K562 (cell line): Measurements from ENCODE around the gene SORBS2. TPM values are rescaled to one million over a fixed set of nuclear protein-coding genes. Genes with fewer than 3 reads are reported as not detected.

ENCODE experiments used
- MBD1 ChIP-seq: fragments of 250-450 bp; sonication (Bioruptor Pico); IDR thresholded peaks from 2 replicates; pipeline ENCODE4 v1.8.0; 2022; ENCODE audit warnings: inconsistent platforms
- PREB ChIP-seq: sonication (generic); formaldehyde crosslinking; IDR thresholded peaks from 2 replicates; pipeline ENCODE4 v1.8.1; 2023; ENCODE audit warnings: mild to moderate bottlenecking, missing genetic modification reagents
- SRSF3 ChIP-seq: fragments of 200-400 bp; formaldehyde crosslinking; IDR thresholded peaks from 2 replicates; pipeline ENCODE4 v1.6.1; 2016; ENCODE audit warnings: mild to moderate bottlenecking, low read length, moderate library complexity; ENCODE audit not compliant: insufficient read depth
- STAT5B ChIP-seq: fragments of 250-450 bp; sonication (Bioruptor Pico); IDR thresholded peaks from 2 replicates; pipeline ENCODE4 v1.8.0; 2021; ENCODE audit warnings: mild to moderate bottlenecking, inconsistent platforms
- TCF7 ChIP-seq: sonication (generic); IDR thresholded peaks from 2 replicates; pipeline ENCODE4 v1.6.1; 2016; ENCODE audit warnings: antibody characterized with exemption, borderline replicate concordance
- polyA plus RNA-seq, 8 experiments: library from polyadenylated mRNA; depleted of rRNA in 4 of 8; stranded (reverse) in 5 of 8; unstranded in 3 of 8; fragments of >200 nt; fragmentation: Nextera tagmentation in 2 of 8; fragmentation: Illumina TruSeq in 1 of 8; extraction: Ambion mirVana in 2 of 8; extraction: Trizol in 1 of 8; gene quantifications; 2 replicates each; pipeline versions ENCODE4 v1.2.1 to v1.2.3, GENCODE V29; 2011 to 2014; ENCODE audit warnings: inconsistent platforms in 1 of 8, missing spikeins in 1 of 8
- total RNA-seq, 7 experiments: library from RNA; depleted of rRNA in 6 of 7; stranded (reverse); fragments of >200 nt in 6 of 7; fragmentation: Illumina TruSeq in 2 of 7; extraction: Trizol in 2 of 7; gene quantifications; 2 replicates each; pipeline versions ENCODE4 v1.2.1 to v1.2.3, GENCODE V29; 2011 to 2021; ENCODE audit warnings: low replicate concordance in 1 of 7
- TF ChIP-seq, protein P1 (sequence below): fragments of 450-650 bp; formaldehyde crosslinking; IDR thresholded peaks from 2 replicates; pipeline ENCODE4 v1.4.0; 2022; ENCODE audit warnings: mild to moderate bottlenecking, moderate library complexity

Gene SORBS2
- total and polyA plus RNA-seq, 9 of the 15 experiments (the other 6 are each of a cell fraction or from before 2014, with no cell fraction given), result 0.29 TPM; not detected in 8

GRCh38 chr4:185801471-185801870 lies 10.5 kb downstream of the SORBS2 start (continued):
- TF ChIP-seq SRSF3 (no peak), STAT5B (CRISPR knock-in tag) (no peak), MBD1 (no peak), PREB (CRISPR knock-in tag) (no peak), TCF7 (no peak)
- TF ChIP-seq, protein P1, sequence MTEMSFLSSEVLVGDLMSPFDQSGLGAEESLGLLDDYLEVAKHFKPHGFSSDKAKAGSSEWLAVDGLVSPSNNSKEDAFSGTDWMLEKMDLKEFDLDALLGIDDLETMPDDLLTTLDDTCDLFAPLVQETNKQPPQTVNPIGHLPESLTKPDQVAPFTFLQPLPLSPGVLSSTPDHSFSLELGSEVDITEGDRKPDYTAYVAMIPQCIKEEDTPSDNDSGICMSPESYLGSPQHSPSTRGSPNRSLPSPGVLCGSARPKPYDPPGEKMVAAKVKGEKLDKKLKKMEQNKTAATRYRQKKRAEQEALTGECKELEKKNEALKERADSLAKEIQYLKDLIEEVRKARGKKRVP (CRISPR knock-in tag), result no peak
